ENCODE data around the gene IL13RA1.

The IL13RA1 gene

DNA sequence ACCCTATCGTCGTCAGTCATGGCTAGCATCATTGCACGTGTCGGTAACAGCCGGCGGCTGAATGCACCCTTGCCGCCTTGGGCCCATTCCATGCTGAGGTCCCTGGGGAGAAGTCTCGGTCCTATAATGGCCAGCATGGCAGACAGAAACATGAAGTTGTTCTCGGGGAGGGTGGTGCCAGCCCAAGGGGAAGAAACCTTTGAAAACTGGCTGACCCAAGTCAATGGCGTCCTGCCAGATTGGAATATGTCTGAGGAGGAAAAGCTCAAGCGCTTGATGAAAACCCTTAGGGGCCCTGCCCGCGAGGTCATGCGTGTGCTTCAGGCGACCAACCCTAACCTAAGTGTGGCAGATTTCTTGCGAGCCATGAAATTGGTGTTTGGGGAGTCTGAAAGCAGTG is 97.8 kb downstream of the IL13RA1 start:
- peaks cover 9% of the 10 kb centered on the region for H3K27me3 ChIP-seq (ENCODE audit: insufficient read depth, low read depth, severe bottlenecking)
- H3K27ac ChIP-seq: no peak overlapping the region
- H3K4me3 ChIP-seq (ENCODE audit: low read depth, low read length): no peak overlapping the region
- H3K9me3 ChIP-seq (ENCODE audit: severe bottlenecking): no peaks in the 10 kb centered on the region
- H3K36me3 ChIP-seq: no peaks in the 10 kb centered on the region
- no peak for DNase-seq
- TF ChIP-seq, protein P1, sequence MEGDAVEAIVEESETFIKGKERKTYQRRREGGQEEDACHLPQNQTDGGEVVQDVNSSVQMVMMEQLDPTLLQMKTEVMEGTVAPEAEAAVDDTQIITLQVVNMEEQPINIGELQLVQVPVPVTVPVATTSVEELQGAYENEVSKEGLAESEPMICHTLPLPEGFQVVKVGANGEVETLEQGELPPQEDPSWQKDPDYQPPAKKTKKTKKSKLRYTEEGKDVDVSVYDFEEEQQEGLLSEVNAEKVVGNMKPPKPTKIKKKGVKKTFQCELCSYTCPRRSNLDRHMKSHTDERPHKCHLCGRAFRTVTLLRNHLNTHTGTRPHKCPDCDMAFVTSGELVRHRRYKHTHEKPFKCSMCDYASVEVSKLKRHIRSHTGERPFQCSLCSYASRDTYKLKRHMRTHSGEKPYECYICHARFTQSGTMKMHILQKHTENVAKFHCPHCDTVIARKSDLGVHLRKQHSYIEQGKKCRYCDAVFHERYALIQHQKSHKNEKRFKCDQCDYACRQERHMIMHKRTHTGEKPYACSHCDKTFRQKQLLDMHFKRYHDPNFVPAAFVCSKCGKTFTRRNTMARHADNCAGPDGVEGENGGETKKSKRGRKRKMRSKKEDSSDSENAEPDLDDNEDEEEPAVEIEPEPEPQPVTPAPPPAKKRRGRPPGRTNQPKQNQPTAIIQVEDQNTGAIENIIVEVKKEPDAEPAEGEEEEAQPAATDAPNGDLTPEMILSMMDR (IDR thresholded peaks at IDR 0.05; ENCODE audit: low read depth, low read length): no peak

DNA sequence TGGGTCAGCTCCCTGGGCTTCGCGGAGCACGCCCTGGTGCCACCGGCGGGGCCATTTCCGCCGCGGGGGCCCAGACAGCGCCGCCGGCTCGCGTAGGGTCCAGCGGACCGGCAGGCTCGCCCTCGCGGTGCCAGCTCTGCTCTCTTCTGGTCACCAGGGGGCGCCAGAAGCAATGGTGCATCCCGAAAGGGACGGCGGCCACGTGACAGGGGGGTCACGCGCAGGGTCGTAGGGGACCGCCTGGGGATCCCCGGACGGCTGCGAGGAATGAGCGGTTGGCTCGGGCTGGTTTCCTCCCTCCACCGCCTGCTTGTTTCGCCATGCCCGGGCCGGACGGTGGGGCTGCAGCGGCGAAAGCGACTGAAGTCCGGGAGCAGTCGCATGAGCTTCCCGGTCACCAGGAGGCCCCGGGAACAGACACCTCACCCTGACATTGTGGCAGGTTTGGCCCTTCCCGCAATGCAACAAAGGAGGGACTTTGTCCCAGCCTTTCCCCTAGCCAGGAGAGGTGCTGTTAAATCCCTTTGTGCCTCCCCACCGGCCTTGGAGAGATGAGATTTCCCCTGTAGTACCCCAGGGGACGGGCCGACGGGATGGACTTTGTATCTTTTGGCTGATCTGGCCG is 112.0 kb downstream of the IL13RA1 start:
- peak; percentile 76 for DNase-seq
- H3K9me3 ChIP-seq (ENCODE audit: severe bottlenecking): no peaks in the 10 kb centered on the region
- H3K4me3 ChIP-seq (ENCODE audit: low read depth, low read length): peak overlapping the region; percentile 41
- no peak overlapping the region for H3K27ac ChIP-seq
- TF ChIP-seq, protein P1 (IDR thresholded peaks at IDR 0.05; ENCODE audit: low read depth, low read length): peak; percentile 66
- no peaks in the 10 kb centered on the region for H3K27me3 ChIP-seq (ENCODE audit: insufficient read depth, low read depth, severe bottlenecking)
- no peaks in the 10 kb centered on the region for H3K36me3 ChIP-seq

All from WERI-Rb-1 (cell line).